Endothelial cell of umbilical vein (primary cell): ENCODE measurements around the gene WDR89. TPM values are rescaled to one million over a fixed set of nuclear protein-coding genes. Genes with fewer than 3 reads are reported as not detected.

Experiments used
- BruUV-seq: library from RNA; stranded (reverse); fragments of 400-500 nt; replicated peaks from 2 replicates; lab custom pipeline; 2021; lab: Mats Ljungman, UMichigan
- CTCF ChIA-PET: fragments of 300-600, 350-600 bp; sonication (Branson Sonifier 250); formaldehyde crosslinking; loops from one replicate; lab custom pipeline; 2021; ENCODE audit warnings: antibody characterized with exemption, inconsistent platforms; lab: Charles Lee
- POLR2A ChIA-PET: fragments of 300-600, 350-600 bp; sonication (Branson Sonifier 250); formaldehyde crosslinking; loops from one replicate; lab custom pipeline; 2021; ENCODE audit warnings: antibody characterized with exemption, inconsistent platforms; lab: Charles Lee
- DNase-seq: peaks from one replicate; pipeline ENCODE4 v3.0.0-alpha.2; 2011; ENCODE audit warnings: low read depth, low spot score
- FAIRE-seq: peaks from 2 replicates; lab custom pipeline; 2011; peaks lifted over from hg19 to GRCh38; lab: Jason Lieb, UNC
- H2AFZ ChIP-seq: 2 replicates; pipeline ENCODE4 v1.6.0; 2012; ENCODE audit warnings: low read depth, low read length, control low read depth, inconsistent platforms
- H3K27ac ChIP-seq: 2 replicates; pipeline ENCODE4 v1.5.1; 2011; ENCODE audit warnings: low read depth, mild to moderate bottlenecking, control low read depth, low read length, moderate library complexity; ENCODE audit not compliant: insufficient read depth
- H3K27me3 ChIP-seq, 2 experiments: 2 replicates each; pipeline versions ENCODE4 v1.6.0 to v1.6.1; 2011; ENCODE audit warnings: low read length in 2 of 2, mixed read lengths in 1 of 2; ENCODE audit not compliant: control insufficient read depth in 2 of 2, insufficient read depth in 2 of 2
- H3K36me3 ChIP-seq, 2 experiments: 2 replicates in 1 of 2; 3 replicates in 1 of 2; pipeline ENCODE4 v1.5.1; 2011; ENCODE audit warnings: low read length in 2 of 2, mild to moderate bottlenecking in 1 of 2, moderate library complexity in 1 of 2; ENCODE audit not compliant: control insufficient read depth in 2 of 2, insufficient read depth in 2 of 2; ENCODE audit errors: extremely low read depth in 1 of 2
- H3K4me1 ChIP-seq: 3 replicates; pipeline ENCODE4 v1.5.1; 2011; ENCODE audit warnings: mild to moderate bottlenecking, low read length; ENCODE audit not compliant: control insufficient read depth, insufficient read depth; ENCODE audit errors: extremely low read depth
- H3K4me2 ChIP-seq: 2 replicates; pipeline ENCODE4 v1.6.1; 2011; ENCODE audit warnings: low read length, control low read depth, mixed read lengths; ENCODE audit not compliant: insufficient read depth
- H3K4me3 ChIP-seq, 3 experiments: fragments of 200-600 bp in 1 of 3; sonication (generic), shearing (Covaris generic) in 1 of 3; replicated peaks in 1 of 3; 2 replicates each; pipeline ENCODE4 v1.5.1; 2011 to 2016; ENCODE audit warnings: control low read depth in 3 of 3, low read length in 3 of 3, mild to moderate bottlenecking in 2 of 3, inconsistent platforms in 1 of 3, low read depth in 1 of 3, moderate library complexity in 1 of 3; ENCODE audit not compliant: insufficient read depth in 1 of 3
- H3K79me2 ChIP-seq: 2 replicates; pipeline ENCODE4 v1.6.0; 2012; ENCODE audit warnings: low read length, inconsistent platforms; ENCODE audit not compliant: control insufficient read depth, insufficient read depth
- H3K9ac ChIP-seq: replicated peaks from 2 replicates; pipeline ENCODE3; 2011; ENCODE audit warnings: low read length, control low read depth; ENCODE audit not compliant: insufficient read depth; ENCODE audit errors: extremely low read depth
- H3K9me1 ChIP-seq: replicated peaks from 3 replicates; pipeline ENCODE4 v1.6.0; 2011; ENCODE audit warnings: mild to moderate bottlenecking, low read length; ENCODE audit not compliant: control insufficient read depth, insufficient read depth; ENCODE audit errors: extremely low read depth
- H3K9me3 ChIP-seq: replicated peaks from 2 replicates; pipeline ENCODE4 v1.5.1; 2012; ENCODE audit warnings: low read length, inconsistent platforms; ENCODE audit not compliant: control insufficient read depth, insufficient read depth
- H4K20me1 ChIP-seq: replicated peaks from 2 replicates; pipeline ENCODE3; 2011; ENCODE audit warnings: mild to moderate bottlenecking, low read length; ENCODE audit not compliant: control insufficient read depth, insufficient read depth; ENCODE audit errors: extremely low read depth
- EZH2 ChIP-seq: IDR thresholded peaks from 2 replicates; pipeline ENCODE4 v1.6.1; 2012; ENCODE audit warnings: borderline replicate concordance, low read depth, mild to moderate bottlenecking, moderate library complexity, low read length, inconsistent platforms; ENCODE audit not compliant: severe bottlenecking
- FOS ChIP-seq: IDR thresholded peaks from 2 replicates; pipeline ENCODE4 v1.6.1; 2011; ENCODE audit warnings: mild to moderate bottlenecking, low read length, moderate library complexity, borderline replicate concordance; ENCODE audit not compliant: insufficient read depth
- GATA2 ChIP-seq: IDR thresholded peaks from 2 replicates; pipeline ENCODE4 v1.7.0; 2011; ENCODE audit warnings: low read depth, mild to moderate bottlenecking, moderate library complexity, mixed read lengths, low read length; ENCODE audit not compliant: insufficient read length, insufficient read depth
- JUN ChIP-seq: IDR thresholded peaks from 2 replicates; pipeline ENCODE4 v1.6.1; 2011; ENCODE audit warnings: borderline replicate concordance, low read depth; ENCODE audit not compliant: insufficient read length, insufficient read depth
- MYC ChIP-seq: IDR thresholded peaks from one replicate; pipeline ENCODE4 v1.6.1; 2011; ENCODE audit warnings: mild to moderate bottlenecking, low read depth, low read length
- POLR2A ChIP-seq: IDR thresholded peaks from 2 replicates; pipeline ENCODE4 v1.6.1; 2012; ENCODE audit warnings: low read depth, mild to moderate bottlenecking, control low read depth, low read length
- POLR2AphosphoS5 ChIP-seq: IDR thresholded peaks from 2 replicates; pipeline ENCODE4 v1.6.1; 2012; ENCODE audit warnings: low read depth, mild to moderate bottlenecking, control low read depth, low read length, moderate library complexity; ENCODE audit not compliant: insufficient read depth
- dilution Hi-C: fragments of 300-500 bp; cut with MboI; formaldehyde crosslinking; loops from one replicate; pipeline ENCODE4 v1.15.0; 2019; ENCODE audit warnings: low sequenced_read_pairs; ENCODE audit not compliant: extremely low pct_ligation_motif_present
- intact Hi-C: fragments of 100-400 bp; cut with micrococcal nuclease; formaldehyde crosslinking; loops from one replicate; pipeline ENCODE4 v1.10.0; 2022
- polyA plus RNA-seq, 4 experiments: library from polyadenylated mRNA; depleted of rRNA in 3 of 4; stranded (reverse) in 3 of 4; unstranded in 1 of 4; fragments of >200 nt; gene quantifications; 2 replicates each; pipeline versions ENCODE4 v1.2.1 to v1.2.3, GENCODE V29; 2011 to 2012; ENCODE audit warnings: missing spikeins in 1 of 4
- total RNA-seq: library from RNA; stranded (reverse); gene quantifications from 2 replicates; pipeline ENCODE4 v1.2.3, GENCODE V29; 2021
- TF ChIP-seq, protein P1 (sequence below), 2 donors: IDR thresholded peaks; 1 replicate in 1 of 2; 2 replicates in 1 of 2; pipeline ENCODE4 v1.5.1; 2011; ENCODE audit warnings: low read length in 2 of 2, mild to moderate bottlenecking in 2 of 2, moderate library complexity in 2 of 2, control low read depth in 1 of 2, inconsistent platforms in 1 of 2, low read depth in 1 of 2; ENCODE audit not compliant: insufficient read depth in 1 of 2; ENCODE audit errors: extremely low read depth in 1 of 2
- TF ChIP-seq, protein P2 (sequence below): IDR thresholded peaks from 2 replicates; pipeline ENCODE4 v1.6.1; 2011; ENCODE audit not compliant: insufficient read depth, insufficient read length

Gene WDR89
- total and polyA plus RNA-seq, 2 donors (not counting 3 experiments of a cell fraction or from before 2014, with no cell fraction given), result 3.5 to 10.7 TPM

DNA sequence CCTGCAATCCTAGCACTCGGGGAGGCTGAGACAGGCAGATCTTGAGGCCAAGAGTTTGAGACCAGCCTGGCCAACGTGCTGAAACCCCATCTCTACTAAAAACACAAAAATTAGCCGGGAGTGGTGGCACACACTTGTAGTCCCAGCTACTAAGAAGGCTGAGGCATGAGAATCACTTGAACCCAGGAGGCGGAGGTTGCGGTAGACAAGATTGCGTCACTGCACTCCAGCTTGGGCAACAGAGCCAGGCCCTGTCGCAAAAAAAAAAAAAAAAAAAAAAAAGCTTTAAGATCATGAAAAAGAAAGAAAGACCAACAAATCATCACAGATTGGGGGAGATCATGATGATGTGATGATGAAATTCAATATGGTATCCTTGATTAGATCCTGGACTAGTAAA lies 30.6 kb downstream of the WDR89 start:
- no peak for FAIRE-seq
- Histone ChIP-seq H3K27ac (no peak overlapping the region), H3K4me3 (no peak overlapping the region), H3K36me3 (no peaks in the 10 kb centered on the region), H3K4me1 (peaks cover 23% of the 10 kb centered on the region), H3K27me3 (no peaks in the 10 kb centered on the region), H3K4me2 (no peak overlapping the region), H4K20me1 (no peaks in the 10 kb centered on the region), H3K9me1 (no peaks in the 10 kb centered on the region), H3K9me3 (no peaks in the 10 kb centered on the region), H3K79me2 (peaks cover 29% of the 10 kb centered on the region), H3K9ac (no peak overlapping the region), H2AFZ (no peak overlapping the region)
- TF ChIP-seq, protein P1, sequence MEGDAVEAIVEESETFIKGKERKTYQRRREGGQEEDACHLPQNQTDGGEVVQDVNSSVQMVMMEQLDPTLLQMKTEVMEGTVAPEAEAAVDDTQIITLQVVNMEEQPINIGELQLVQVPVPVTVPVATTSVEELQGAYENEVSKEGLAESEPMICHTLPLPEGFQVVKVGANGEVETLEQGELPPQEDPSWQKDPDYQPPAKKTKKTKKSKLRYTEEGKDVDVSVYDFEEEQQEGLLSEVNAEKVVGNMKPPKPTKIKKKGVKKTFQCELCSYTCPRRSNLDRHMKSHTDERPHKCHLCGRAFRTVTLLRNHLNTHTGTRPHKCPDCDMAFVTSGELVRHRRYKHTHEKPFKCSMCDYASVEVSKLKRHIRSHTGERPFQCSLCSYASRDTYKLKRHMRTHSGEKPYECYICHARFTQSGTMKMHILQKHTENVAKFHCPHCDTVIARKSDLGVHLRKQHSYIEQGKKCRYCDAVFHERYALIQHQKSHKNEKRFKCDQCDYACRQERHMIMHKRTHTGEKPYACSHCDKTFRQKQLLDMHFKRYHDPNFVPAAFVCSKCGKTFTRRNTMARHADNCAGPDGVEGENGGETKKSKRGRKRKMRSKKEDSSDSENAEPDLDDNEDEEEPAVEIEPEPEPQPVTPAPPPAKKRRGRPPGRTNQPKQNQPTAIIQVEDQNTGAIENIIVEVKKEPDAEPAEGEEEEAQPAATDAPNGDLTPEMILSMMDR (IDR thresholded peaks at IDR 0.05; ENCODE audit: extremely low read depth in 1 of 2, insufficient read depth in 1 of 2, low read depth in 1 of 2, low read length in 2 of 2), result no peak
- TF ChIP-seq, protein P2, sequence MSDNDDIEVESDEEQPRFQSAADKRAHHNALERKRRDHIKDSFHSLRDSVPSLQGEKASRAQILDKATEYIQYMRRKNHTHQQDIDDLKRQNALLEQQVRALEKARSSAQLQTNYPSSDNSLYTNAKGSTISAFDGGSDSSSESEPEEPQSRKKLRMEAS, result no peak
- TF ChIP-seq EZH2 (no peak), GATA2 (no peak), MYC (no peak), JUN (no peak), FOS (no peak), POLR2A (no peak), POLR2AphosphoS5 (no peak)
- intact Hi-C loops (no loop called here), dilution Hi-C loops (no loop called here)
- ChIA-PET POLR2A (no interaction called here), CTCF (interaction anchor here (1.5 kb wide), 1 partner anchor 22 kb away, joined by 3 read pairs; no protein-coding TSS in a partner anchor)
- DNase-seq, result no peak
- no TSS peak for BruUV-seq
